ENCODE data around the gene TRAK1. TPM values are rescaled to one million over a fixed set of nuclear protein-coding genes. Genes with fewer than 3 reads are reported as not detected.

TRAK1 gene
- total RNA-seq, 1 donor from 2014 or later: 36.1 TPM

DNA sequence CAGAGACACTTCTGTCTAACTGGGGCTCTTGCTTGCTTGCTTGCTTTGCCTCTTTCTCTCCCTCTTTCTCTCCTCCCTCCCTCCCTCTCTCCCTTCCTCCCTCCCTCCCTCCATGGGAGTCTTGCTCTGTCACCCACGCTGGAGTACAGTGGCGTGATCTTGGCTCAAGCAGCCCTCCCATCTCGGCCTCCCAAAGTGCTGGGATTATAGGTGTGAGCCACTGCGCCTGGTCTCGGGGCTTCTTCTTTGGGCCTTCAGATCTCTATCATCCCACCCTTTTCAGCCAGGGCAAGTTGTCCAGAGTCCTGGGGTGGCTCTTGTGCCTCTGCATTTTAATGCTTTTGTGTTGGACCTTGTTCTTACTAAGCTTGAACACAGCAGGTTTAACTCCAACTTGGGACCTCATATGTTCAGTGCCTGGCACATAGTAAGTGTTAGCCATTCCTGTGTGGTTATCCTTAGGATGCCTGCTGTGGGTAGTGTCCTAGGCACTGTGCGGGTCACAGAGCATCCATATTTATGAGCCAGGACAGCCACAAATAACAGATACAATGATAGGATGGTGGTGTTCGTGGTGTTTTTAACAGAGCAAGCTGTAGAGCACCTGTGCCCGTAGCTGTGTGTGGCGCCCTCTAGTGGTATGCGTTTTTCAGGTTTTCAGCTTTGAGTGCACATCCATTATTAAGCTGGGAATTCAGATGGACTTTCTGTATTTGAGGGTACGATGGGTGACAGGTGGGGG is 99.7 kb downstream of the TRAK1 start:
- peak; percentile 58 for DNase-seq (ENCODE audit: low read depth)
- Histone ChIP-seq H3K27me3 (ENCODE audit: control insufficient read depth, insufficient read depth, low read length) (no peaks in the 10 kb centered on the region), H3K36me3 (ENCODE audit: control insufficient read depth, insufficient read depth, low read length) (peaks cover 19% of the 10 kb centered on the region), H3K4me3 (ENCODE audit: low read depth, low read length) (no peak overlapping the region)
- FAIRE-seq: peak; percentile 60
- TF ChIP-seq, protein P1, sequence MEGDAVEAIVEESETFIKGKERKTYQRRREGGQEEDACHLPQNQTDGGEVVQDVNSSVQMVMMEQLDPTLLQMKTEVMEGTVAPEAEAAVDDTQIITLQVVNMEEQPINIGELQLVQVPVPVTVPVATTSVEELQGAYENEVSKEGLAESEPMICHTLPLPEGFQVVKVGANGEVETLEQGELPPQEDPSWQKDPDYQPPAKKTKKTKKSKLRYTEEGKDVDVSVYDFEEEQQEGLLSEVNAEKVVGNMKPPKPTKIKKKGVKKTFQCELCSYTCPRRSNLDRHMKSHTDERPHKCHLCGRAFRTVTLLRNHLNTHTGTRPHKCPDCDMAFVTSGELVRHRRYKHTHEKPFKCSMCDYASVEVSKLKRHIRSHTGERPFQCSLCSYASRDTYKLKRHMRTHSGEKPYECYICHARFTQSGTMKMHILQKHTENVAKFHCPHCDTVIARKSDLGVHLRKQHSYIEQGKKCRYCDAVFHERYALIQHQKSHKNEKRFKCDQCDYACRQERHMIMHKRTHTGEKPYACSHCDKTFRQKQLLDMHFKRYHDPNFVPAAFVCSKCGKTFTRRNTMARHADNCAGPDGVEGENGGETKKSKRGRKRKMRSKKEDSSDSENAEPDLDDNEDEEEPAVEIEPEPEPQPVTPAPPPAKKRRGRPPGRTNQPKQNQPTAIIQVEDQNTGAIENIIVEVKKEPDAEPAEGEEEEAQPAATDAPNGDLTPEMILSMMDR (IDR thresholded peaks at IDR 0.05; ENCODE audit: insufficient read depth, low read length, severe bottlenecking): peak; percentile 82

DNA sequence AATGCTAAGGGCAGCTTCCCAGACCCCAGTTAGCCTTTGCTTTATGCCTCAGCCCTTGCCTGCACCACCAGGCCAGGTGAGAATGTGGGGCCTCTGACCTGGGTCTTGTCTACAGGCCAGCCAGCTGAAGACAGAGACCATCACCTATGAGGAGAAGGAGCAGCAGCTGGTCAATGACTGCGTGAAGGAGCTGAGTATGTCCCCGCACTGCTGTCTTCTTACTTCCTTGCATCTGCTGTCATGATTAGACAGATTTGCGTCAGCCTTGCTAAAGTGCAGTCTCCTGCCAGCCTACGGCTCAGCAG is 100.2 kb downstream of the TRAK1 start:
- no peak for DNase-seq (ENCODE audit: low read depth)
- FAIRE-seq: no peak
- H3K4me3 ChIP-seq (ENCODE audit: low read depth, low read length): no peak overlapping the region
- no peaks in the 10 kb centered on the region for H3K27me3 ChIP-seq (ENCODE audit: control insufficient read depth, insufficient read depth, low read length)
- H3K36me3 ChIP-seq (ENCODE audit: control insufficient read depth, insufficient read depth, low read length): peaks cover 19% of the 10 kb centered on the region
- TF ChIP-seq, protein P1 (IDR thresholded peaks at IDR 0.05; ENCODE audit: insufficient read depth, low read length, severe bottlenecking): no peak

- TF ChIP-seq, protein P1 (IDR thresholded peaks at IDR 0.05; ENCODE audit: insufficient read depth, low read length, severe bottlenecking): no peak
- DNase-seq (ENCODE audit: low read depth): no peak
- H3K36me3 ChIP-seq (ENCODE audit: control insufficient read depth, insufficient read depth, low read length): peaks cover 20% of the 10 kb centered on the region
- no peak overlapping the region for H3K4me3 ChIP-seq (ENCODE audit: low read depth, low read length)
- FAIRE-seq: no peak
- H3K27me3 ChIP-seq (ENCODE audit: control insufficient read depth, insufficient read depth, low read length): no peaks in the 10 kb centered on the region
Measured at GRCh38 chr3:42192334-42193200, 101.4 kb downstream of the TRAK1 start.

DNA sequence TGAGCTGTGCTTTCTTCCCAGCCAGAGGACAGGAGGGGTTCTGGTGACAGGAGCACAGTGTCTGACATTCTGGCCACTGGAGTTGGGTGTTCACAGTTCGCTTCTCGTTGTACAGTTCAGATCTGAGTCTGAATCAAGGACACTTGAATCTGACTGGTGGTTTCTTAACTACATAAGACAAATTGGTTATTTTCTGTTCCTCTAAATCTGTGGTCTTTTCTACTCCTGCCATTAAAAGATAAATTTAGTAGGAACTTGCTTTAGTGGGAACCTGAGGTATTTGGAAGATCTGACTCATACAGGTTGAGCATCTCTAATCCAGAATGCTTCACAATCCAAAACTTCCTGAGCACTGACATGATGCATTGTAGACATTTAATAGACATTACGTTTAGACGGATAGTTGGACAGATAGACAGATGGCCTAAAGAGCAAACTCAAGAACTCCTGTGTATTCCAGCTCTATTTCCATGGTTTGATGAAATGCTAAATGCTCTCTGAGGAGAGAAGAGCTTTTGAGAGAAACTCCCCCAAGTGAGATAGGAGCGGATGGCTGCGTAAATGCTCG is 103.9 kb downstream of the TRAK1 start:
- Histone ChIP-seq H3K27me3 (ENCODE audit: control insufficient read depth, insufficient read depth, low read length) (no peaks in the 10 kb centered on the region), H3K4me3 (ENCODE audit: low read depth, low read length) (no peak overlapping the region), H3K36me3 (ENCODE audit: control insufficient read depth, insufficient read depth, low read length) (peaks cover 30% of the 10 kb centered on the region)
- DNase-seq (ENCODE audit: low read depth) (no peak), FAIRE-seq (no peak)
- TF ChIP-seq, protein P1 (IDR thresholded peaks at IDR 0.05; ENCODE audit: insufficient read depth, low read length, severe bottlenecking): no peak

GRCh38 chr3:42195879-42196330 is 104.7 kb downstream of the TRAK1 start:
- TF ChIP-seq, protein P1 (IDR thresholded peaks at IDR 0.05; ENCODE audit: insufficient read depth, low read length, severe bottlenecking): no peak
- no peaks in the 10 kb centered on the region for H3K27me3 ChIP-seq (ENCODE audit: control insufficient read depth, insufficient read depth, low read length)
- no peak for FAIRE-seq
- peaks cover 33% of the 10 kb centered on the region for H3K36me3 ChIP-seq (ENCODE audit: control insufficient read depth, insufficient read depth, low read length)
- H3K4me3 ChIP-seq (ENCODE audit: low read depth, low read length): no peak overlapping the region
- no peak for DNase-seq (ENCODE audit: low read depth)

Data from bronchial epithelial cell (primary cell).